Sigmoid colon (tissue), 7 donors: ENCODE measurements around the gene DSCAM. TPM values are rescaled to one million over a fixed set of nuclear protein-coding genes. Genes with fewer than 3 reads are reported as not detected.

ENCODE experiments used
- DNase-seq: peaks from one replicate; pipeline ENCODE4 v3.0.0-alpha.2; 2019
- H3K27ac ChIP-seq, 4 donors: fragments of 200-600 bp; sonication (generic); one replicate each; pipeline ENCODE4 v1.5.1; 2016 to 2019; ENCODE audit warnings: mild to moderate bottlenecking in 1 of 4
- H3K27me3 ChIP-seq, 3 donors: fragments of 200-600 bp; sonication (generic); one replicate each; pipeline ENCODE4 v1.5.1; 2019; ENCODE audit warnings: mild to moderate bottlenecking in 1 of 3
- H3K36me3 ChIP-seq, 4 donors: fragments of 200-600 bp; sonication (generic); one replicate each; pipeline ENCODE4 v1.5.1; 2016 to 2019
- H3K4me1 ChIP-seq, 4 donors: fragments of 200-600 bp; sonication (generic); one replicate each; pipeline ENCODE4 v1.5.1; 2017 to 2019
- H3K4me3 ChIP-seq, 4 donors: fragments of 200-600 bp; sonication (generic); one replicate each; pipeline ENCODE4 v1.5.1; 2017 to 2019; ENCODE audit warnings: mild to moderate bottlenecking in 2 of 4, moderate library complexity in 1 of 4
- H3K9me3 ChIP-seq, 4 donors: fragments of 200-600 bp in 3 of 4; sonication (generic) in 3 of 4; one replicate each; pipeline versions ENCODE4 v1.5.1 to v1.6.1; 2013 to 2019
- CTCF ChIP-seq, 4 experiments: fragments of 450-650 bp in 3 of 4; fragments of 200-600 bp in 1 of 4; IDR thresholded peaks; one replicate each; pipeline ENCODE4 v1.5.1; 2016 to 2019; ENCODE audit warnings: antibody characterized with exemption in 4 of 4, mild to moderate bottlenecking in 3 of 4, moderate library complexity in 2 of 4
- EP300 ChIP-seq, 4 donors: sonication (generic); formaldehyde crosslinking; IDR thresholded peaks; one replicate each; pipeline ENCODE4 v1.6.1; 2017; ENCODE audit warnings: antibody characterized with exemption in 4 of 4
- POLR2A ChIP-seq, 2 donors: fragments of 450-650 bp; IDR thresholded peaks; one replicate each; pipeline ENCODE4 v1.6.1; 2016; ENCODE audit warnings: antibody characterized with exemption in 2 of 2, mild to moderate bottlenecking in 2 of 2, moderate library complexity in 2 of 2
- POLR2AphosphoS5 ChIP-seq, 4 donors: sonication (generic); formaldehyde crosslinking; IDR thresholded peaks; one replicate each; pipeline ENCODE4 v1.6.1; 2017; ENCODE audit warnings: antibody characterized with exemption in 4 of 4
- WGBS, 2 donors: extraction: QIAGEN DNeasy Blood & Tissue Kit; methylation state at CpG; one replicate each; pipeline ENCODE4 v1.1.7; 2013; 5-methylcytosine and 5-hydroxymethylcytosine counted together
- intact Hi-C: fragments of 100-400 bp; cut with DNase I; formaldehyde crosslinking; loops from one replicate; pipeline ENCODE4 v1.15.1; 2023
- polyA plus RNA-seq, 3 donors: library from polyadenylated mRNA; stranded (reverse); fragments of 200-250 nt; gene quantifications; one replicate each; pipeline ENCODE4 v1.2.3, GENCODE V29; 2013
- total RNA-seq, 4 donors: library from RNA; depleted of rRNA; stranded (reverse); fragments of >200 nt; gene quantifications; one replicate each; pipeline ENCODE4 v1.1.0, GENCODE V29; 2016
- donor health status: healthy with polysubstance abuse.
- donor health status: Bipolar disorder and iron deficiency.
- donor health status: healthy.

The DSCAM gene
- total and polyA plus RNA-seq, 7 donors: 0.17 to 0.55 (median 0.33) TPM; not detected in 2

- no peak for TF ChIP-seq CTCF (IDR thresholded peaks at IDR 0.05)
- WGBS, 2 donors: 52 to 60% methylated on average over 3 of the region's 3 CpGs
- no peaks in the 10 kb centered on the region for H3K27me3 ChIP-seq
Observed at GRCh38 chr21:40567501-40567900, 279.5 kb downstream of the DSCAM start.

GRCh38 chr21:40566486-40566885 is 280.5 kb downstream of the DSCAM start:
- Histone ChIP-seq H3K36me3 (no peaks in the 10 kb centered on the region), H3K9me3 (no peaks in the 10 kb centered on the region), H3K27me3 (no peaks in the 10 kb centered on the region), H3K4me1 (no peaks in the 10 kb centered on the region), H3K4me3 (no peak overlapping the region), H3K27ac (no peak overlapping the region)
- intact Hi-C loops: no loop called here
- DNase-seq: no peak
- 25 to 32% methylated on average over 1 of the region's 1 CpG for WGBS, 2 donors
- TF ChIP-seq POLR2AphosphoS5 (IDR thresholded peaks at IDR 0.05) (no peak), CTCF (IDR thresholded peaks at IDR 0.05) (no peak), EP300 (IDR thresholded peaks at IDR 0.05) (no peak), POLR2A (IDR thresholded peaks at IDR 0.05) (no peak)

More at GRCh38 chr21:40567501-40567900, 279.5 kb downstream of the DSCAM start:
- Histone ChIP-seq H3K27ac (no peak overlapping the region), H3K9me3 (no peaks in the 10 kb centered on the region), H3K4me1 (no peaks in the 10 kb centered on the region), H3K36me3 (no peaks in the 10 kb centered on the region), H3K4me3 (no peak overlapping the region)
- intact Hi-C loops: no loop called here
- no peak for DNase-seq

GRCh38 chr21:40564318-40564717 is 282.6 kb downstream of the DSCAM start:
- DNase-seq: no peak
- intact Hi-C loops: no loop called here
- WGBS, 2 donors: 56 to 69% methylated on average over 6 of the region's 6 CpGs
- no peaks in the 10 kb centered on the region for H3K9me3 ChIP-seq
- no peak overlapping the region for H3K27ac ChIP-seq
- H3K36me3 ChIP-seq: no peaks in the 10 kb centered on the region
- no peak overlapping the region for H3K4me3 ChIP-seq
- no peaks in the 10 kb centered on the region for H3K27me3 ChIP-seq
- no peak for TF ChIP-seq EP300 (IDR thresholded peaks at IDR 0.05)
- no peak for TF ChIP-seq POLR2AphosphoS5 (IDR thresholded peaks at IDR 0.05)
- no peak for TF ChIP-seq POLR2A (IDR thresholded peaks at IDR 0.05)
- H3K4me1 ChIP-seq: no peaks in the 10 kb centered on the region

- intact Hi-C loops: no loop called here
Observed at GRCh38 chr21:40563900-40564299, 283.1 kb downstream of the DSCAM start.

GRCh38 chr21:40562242-40563002 is 284.5 kb downstream of the DSCAM start:
- H3K4me3 ChIP-seq: no peak overlapping the region
- WGBS, 2 donors: 76 to 77% methylated on average over 9 of the region's 9 CpGs
- no peak for DNase-seq
- intact Hi-C loops: no loop called here
- H3K4me1 ChIP-seq: no peaks in the 10 kb centered on the region
- no peak overlapping the region for H3K27ac ChIP-seq
- H3K36me3 ChIP-seq: no peaks in the 10 kb centered on the region
- H3K27me3 ChIP-seq: no peaks in the 10 kb centered on the region
- H3K9me3 ChIP-seq: no peaks in the 10 kb centered on the region
- no peak for TF ChIP-seq POLR2A (IDR thresholded peaks at IDR 0.05)
- no peak for TF ChIP-seq CTCF (IDR thresholded peaks at IDR 0.05)
- TF ChIP-seq EP300 (IDR thresholded peaks at IDR 0.05): no peak
- no peak for TF ChIP-seq POLR2AphosphoS5 (IDR thresholded peaks at IDR 0.05)

More at GRCh38 chr21:40563900-40564299, 283.1 kb downstream of the DSCAM start:
- no peak overlapping the region for H3K27ac ChIP-seq
- no peaks in the 10 kb centered on the region for H3K36me3 ChIP-seq
- DNase-seq: no peak
- no peaks in the 10 kb centered on the region for H3K4me1 ChIP-seq
- no peaks in the 10 kb centered on the region for H3K9me3 ChIP-seq
- H3K27me3 ChIP-seq: no peaks in the 10 kb centered on the region
- TF ChIP-seq EP300 (IDR thresholded peaks at IDR 0.05) (no peak), POLR2A (IDR thresholded peaks at IDR 0.05) (no peak), POLR2AphosphoS5 (IDR thresholded peaks at IDR 0.05) (no peak), CTCF (IDR thresholded peaks at IDR 0.05) (no peak)
- H3K4me3 ChIP-seq: no peak overlapping the region
- WGBS, 2 donors: 51 to 74% methylated on average over 4 of the region's 4 CpGs
